Raji (cell line): ENCODE results near the gene TDRD5.

Source experiments
- POLR2A ChIP-seq: IDR thresholded peaks from 2 replicates; pipeline ENCODE4 v1.6.1; 2011; ENCODE audit warnings: low read depth, low read length, control low read depth; ENCODE audit not compliant: insufficient read depth

The TDRD5 gene, protein sequence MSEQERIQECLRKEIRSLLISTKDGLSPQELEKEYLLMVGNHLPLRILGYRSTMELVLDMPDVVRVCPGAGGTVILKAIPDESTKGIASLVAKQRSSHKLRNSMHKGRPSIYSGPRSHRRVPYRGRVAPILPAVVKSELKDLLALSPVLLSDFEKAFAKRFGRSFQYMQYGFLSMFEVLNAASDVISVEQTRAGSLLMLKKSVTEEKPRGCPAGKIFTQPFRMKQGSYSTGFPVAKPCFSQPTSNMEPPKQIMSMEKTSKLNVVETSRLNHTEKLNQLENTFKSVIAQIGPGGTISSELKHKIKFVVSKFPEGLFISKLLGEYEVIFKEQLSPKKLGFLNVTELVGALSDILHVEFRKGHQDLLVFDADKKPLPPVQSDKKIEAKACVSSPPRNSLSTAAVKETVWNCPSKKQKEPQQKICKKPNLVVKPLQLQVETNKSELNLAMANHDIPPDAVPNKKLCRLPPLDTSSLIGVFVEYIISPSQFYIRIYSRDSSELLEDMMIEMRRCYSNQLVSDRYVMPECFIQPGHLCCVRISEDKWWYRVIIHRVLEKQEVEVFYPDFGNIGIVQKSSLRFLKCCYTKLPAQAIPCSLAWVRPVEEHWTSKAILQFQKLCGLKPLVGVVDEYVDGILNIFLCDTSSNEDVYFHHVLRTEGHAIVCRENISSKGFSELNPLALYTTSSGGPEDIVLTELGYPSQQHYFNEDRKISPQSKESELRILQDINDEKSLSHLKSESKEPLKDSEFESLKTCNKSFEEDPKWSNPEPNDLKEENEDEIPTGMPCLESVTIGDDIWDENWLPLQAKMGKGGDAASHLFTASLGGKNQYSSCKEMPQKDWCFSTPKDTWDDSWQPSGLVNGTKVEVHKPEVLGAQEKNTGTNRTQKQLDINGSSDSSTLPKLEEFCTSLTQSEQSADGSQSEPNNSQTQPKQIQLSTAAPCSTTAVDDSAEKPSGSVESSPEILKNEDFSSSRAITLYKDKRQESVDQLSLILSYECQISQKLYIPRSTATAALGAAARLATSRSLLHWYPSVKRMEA

DNA sequence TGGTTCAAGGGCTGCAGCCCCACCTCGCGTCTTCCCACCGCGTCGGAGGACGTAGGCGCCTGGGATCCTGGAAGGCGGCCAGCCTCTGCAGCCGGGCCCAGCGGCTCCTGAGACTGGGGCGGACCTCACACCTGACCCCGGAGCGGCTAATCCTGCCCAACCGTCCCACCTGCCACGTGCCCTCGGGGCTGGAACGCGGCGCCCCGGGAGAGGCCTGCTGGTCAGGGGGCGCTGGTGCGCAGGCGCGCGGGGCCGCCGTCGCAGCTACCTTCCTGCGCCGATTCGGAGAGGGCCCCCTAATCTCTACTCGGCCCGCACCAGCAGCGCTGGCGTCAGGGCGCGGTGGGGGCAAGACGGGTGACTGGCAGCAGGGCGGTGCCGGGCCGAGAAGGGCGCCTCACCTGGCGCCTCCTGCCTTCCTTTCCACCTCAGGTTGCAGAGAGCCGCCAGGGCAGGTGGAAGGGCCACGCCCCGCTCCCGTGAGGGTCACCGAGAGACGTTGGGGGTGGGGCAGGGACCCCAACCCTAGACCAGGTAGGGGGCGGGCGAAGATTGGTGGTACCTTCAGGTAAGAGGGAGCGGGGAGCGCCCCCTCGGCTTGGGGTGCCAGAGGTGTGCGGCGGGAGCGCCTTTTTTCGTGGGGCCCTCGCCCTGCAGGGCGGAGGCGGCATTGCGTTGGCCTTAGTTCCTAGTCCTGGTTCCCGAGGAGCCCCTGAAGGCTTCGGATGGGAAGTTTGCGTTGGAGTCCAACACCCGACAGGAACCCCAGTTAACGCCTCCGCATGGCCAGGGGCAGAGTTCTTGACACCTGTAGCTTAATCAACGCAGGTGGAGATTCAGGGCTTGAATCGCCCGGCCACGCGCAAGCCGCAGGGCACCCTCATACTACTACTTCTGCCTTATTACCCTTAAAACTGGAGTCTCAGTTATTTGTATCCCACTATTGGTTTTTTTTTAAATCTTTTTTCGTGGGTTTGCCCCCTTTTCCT is at the start of gene TDRD5:
TSS of gene TDRD5 (plus strand) at position 241 of the 989 bp plus-strand sequence. CDS start 784 bp downstream, outside the sequence.
- no peak for TF ChIP-seq POLR2A

DNA sequence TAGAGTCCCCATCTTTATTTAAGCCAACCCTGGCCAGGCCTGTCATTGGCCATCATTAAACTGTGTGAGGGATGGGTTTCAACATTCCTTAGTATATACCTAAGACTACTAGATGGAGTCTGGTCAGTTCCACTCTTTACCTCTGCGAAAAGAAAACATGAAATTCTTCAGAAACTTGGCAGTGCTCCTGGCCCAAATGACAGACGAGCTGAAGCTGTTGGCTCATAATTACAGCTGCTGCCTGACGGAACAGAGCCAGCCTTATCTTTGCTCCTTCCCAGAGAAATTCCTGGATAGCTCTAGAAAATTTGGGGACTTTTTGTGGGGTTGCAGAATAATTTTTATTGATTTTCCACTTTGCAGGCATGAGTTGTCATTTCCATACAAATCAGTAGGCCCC is 46.3 kb upstream of the TDRD5 start:
- TF ChIP-seq POLR2A, result no peak

DNA sequence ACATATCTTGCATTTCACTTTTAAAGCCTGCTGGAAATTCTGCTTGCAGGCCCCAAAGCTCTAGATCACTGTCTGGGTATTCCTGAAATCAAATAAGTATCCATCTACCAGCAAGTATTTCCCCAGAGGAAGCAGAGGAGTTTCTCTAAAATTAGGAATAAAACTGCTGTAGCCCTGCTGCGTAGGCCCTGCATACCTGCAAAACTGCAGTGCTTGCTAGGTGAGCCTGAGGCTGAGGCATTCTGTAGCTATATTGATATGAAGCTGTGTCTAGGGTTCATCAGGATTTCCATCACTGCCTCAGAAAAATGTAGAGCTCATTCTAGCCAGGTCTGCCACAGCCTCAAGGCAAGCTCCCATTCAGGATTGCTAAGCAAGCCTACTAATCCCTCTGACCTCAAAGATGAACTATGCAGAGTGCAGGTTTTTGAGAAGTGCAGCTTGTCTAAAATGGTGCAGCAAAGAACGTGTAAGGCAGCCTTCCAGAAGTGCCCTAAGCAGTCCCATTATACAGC is 44.6 kb upstream of the TDRD5 start:
- no peak for TF ChIP-seq POLR2A

- TF ChIP-seq POLR2A, result no peak
Measured at GRCh38 chr1:179548666-179549367, 42.8 kb upstream of the TDRD5 start.

GRCh38 chr1:179549368-179549700 is 42.3 kb upstream of the TDRD5 start:
- no peak for TF ChIP-seq POLR2A

DNA sequence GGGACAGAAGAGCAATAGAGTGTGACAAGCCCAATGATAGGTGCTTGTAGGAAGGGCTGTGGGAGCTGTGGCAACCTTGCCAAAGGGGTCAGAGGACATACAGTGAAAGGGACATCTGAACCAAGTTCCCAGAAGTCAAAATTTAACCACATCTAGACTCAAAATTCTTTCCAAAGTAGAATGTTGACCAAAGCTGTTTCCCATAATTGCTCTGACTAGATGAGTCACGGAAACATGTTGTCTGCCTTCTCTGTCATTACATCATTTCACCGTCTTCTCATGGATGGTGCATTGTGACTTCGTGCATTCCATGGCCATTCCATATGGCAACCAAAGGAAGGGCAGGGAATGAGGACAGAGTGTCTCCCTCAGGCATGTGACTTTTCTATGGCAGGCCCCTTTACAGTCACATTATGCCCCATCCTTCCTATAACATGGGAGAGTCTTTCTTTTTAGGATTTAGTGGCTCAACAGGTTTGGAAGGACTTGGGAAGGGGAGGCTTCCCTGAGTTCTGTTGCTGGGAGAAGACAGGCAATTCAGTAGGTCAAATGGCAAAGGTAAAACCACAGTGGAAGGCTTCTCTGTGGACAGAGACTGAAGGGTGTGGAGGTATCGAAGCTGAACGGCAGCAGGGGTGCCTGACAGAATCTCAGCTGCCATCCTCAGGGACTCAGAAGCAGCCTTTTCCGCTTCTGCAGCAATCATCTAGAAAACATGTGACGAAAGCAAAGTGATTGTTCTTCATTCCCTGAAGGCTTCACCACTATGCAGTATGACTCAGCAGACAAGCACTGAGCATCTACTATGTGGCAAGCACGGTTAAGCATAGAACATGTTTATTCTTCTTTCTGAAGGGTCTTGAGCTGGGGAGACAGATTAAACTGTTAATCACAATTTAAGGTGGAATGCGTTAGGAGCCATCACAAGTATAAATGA is 40.6 kb upstream of the TDRD5 start:
- TF ChIP-seq POLR2A, result no peak

- TF ChIP-seq POLR2A, result no peak
Measured at GRCh38 chr1:179554427-179554826, 37.2 kb upstream of the TDRD5 start.

GRCh38 chr1:179558078-179558477 is 33.6 kb upstream of the TDRD5 start:
- TF ChIP-seq POLR2A, result no peak

- no peak for TF ChIP-seq POLR2A
Measured at GRCh38 chr1:179575497-179576314, 15.9 kb upstream of the TDRD5 start, which contains the start of gene NPHS2. NPHS2 (minus strand) TSS chr1:179575948; CDS start chr1:179575864, 84 bp downstream.

DNA sequence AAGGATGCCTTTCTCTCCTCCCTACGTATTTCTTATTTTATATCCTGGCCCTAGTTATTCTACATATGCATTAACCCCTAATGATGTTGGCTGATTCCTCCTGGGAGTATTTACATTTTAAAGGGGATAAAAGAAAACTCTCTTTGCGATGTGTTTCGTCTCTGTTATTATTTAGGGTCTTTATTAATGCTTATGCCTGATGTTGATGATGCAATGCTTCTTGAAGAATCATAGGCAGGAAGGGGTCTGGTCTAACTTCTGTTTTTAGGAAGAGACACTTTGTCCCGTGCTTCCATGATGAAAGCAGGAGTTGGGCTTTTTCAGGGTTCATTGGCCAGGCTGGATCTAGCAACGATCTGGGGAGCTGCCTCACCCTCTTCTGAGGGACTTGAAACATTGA is 15.1 kb upstream of the TDRD5 start:
- TF ChIP-seq POLR2A, result no peak

- TF ChIP-seq POLR2A, result no peak
Measured at GRCh38 chr1:179583771-179584320, 7.8 kb upstream of the TDRD5 start.
